Type B pancreatic cell (in vitro differentiated cells): ENCODE results near the gene RALGAPB. TPM values are rescaled to one million over a fixed set of nuclear protein-coding genes. Genes with fewer than 3 reads are reported as not detected.

ENCODE experiments used
- DNase-seq: peaks from one replicate; pipeline ENCODE4 v3.0.0; 2021; ENCODE audit warnings: mixed read lengths; ENCODE audit not compliant: unreplicated experiment; ENCODE audit errors: extremely low spot score
- H3K27ac Mint-ChIP-seq: 2 replicates; pipeline ENCODE4 v1.8.0; 2021; ENCODE audit warnings: mild to moderate bottlenecking, mixed read lengths
- H3K27me3 Mint-ChIP-seq: 2 replicates; pipeline ENCODE4 v1.8.0; 2021; ENCODE audit warnings: mixed read lengths
- H3K36me3 Mint-ChIP-seq: 2 replicates; pipeline ENCODE4 v1.8.0; 2021; ENCODE audit warnings: mixed read lengths
- H3K4me1 Mint-ChIP-seq: one replicate; pipeline ENCODE4 v1.8.0; 2021; ENCODE audit warnings: mixed read lengths; ENCODE audit not compliant: unreplicated experiment
- H3K4me3 Mint-ChIP-seq: 2 replicates; pipeline ENCODE4 v1.8.0; 2021; ENCODE audit warnings: mild to moderate bottlenecking, mixed read lengths
- H3K9me3 Mint-ChIP-seq: 2 replicates; pipeline ENCODE4 v1.8.0; 2021; ENCODE audit warnings: mixed read lengths
- total RNA-seq: library from RNA; stranded (reverse); gene quantifications from 2 replicates; pipeline ENCODE4 v1.2.1, GENCODE V29; 2021; ENCODE audit warnings: low replicate concordance
- TF ChIP-seq, protein P1 (sequence below): fragments of 200-600 bp; sonication (generic); conservative IDR thresholded peaks from 2 replicates; pipeline ENCODE4 v1.5.0; 2021; ENCODE audit warnings: antibody characterized with exemption, mild to moderate bottlenecking

Gene RALGAPB
- total RNA-seq, 1 donor from 2014 or later = 38.2 TPM

DNA sequence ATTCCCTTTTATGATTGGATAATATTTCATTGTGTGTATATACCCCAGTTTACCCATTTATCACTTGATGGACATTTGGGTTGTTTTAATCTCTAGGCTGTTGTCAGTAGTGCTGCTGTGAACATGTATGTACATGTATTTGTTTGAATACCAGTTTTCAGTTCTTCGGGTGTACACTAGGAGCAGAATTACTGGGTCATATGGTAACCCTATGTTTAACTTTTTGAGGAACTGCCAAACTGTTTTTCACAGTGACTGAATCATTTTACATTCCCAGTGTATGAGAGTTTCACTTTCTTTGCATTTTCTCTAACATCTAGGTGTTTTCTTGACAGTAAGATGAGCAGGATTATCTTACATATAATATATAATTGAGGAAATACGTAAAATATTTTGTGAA, 63.7 kb downstream of the RALGAPB start:
- H3K9me3 Mint-ChIP-seq = no peaks in the 10 kb centered on the region
- H3K36me3 Mint-ChIP-seq = peaks cover 42% of the 10 kb centered on the region
- no peaks in the 10 kb centered on the region for H3K27me3 Mint-ChIP-seq
- TF ChIP-seq, protein P1, sequence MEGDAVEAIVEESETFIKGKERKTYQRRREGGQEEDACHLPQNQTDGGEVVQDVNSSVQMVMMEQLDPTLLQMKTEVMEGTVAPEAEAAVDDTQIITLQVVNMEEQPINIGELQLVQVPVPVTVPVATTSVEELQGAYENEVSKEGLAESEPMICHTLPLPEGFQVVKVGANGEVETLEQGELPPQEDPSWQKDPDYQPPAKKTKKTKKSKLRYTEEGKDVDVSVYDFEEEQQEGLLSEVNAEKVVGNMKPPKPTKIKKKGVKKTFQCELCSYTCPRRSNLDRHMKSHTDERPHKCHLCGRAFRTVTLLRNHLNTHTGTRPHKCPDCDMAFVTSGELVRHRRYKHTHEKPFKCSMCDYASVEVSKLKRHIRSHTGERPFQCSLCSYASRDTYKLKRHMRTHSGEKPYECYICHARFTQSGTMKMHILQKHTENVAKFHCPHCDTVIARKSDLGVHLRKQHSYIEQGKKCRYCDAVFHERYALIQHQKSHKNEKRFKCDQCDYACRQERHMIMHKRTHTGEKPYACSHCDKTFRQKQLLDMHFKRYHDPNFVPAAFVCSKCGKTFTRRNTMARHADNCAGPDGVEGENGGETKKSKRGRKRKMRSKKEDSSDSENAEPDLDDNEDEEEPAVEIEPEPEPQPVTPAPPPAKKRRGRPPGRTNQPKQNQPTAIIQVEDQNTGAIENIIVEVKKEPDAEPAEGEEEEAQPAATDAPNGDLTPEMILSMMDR = no peak
- DNase-seq = no peak
- no peaks in the 10 kb centered on the region for H3K4me1 Mint-ChIP-seq
- no peak overlapping the region for H3K4me3 Mint-ChIP-seq
- H3K27ac Mint-ChIP-seq = peak overlapping the region; percentile 17

DNA sequence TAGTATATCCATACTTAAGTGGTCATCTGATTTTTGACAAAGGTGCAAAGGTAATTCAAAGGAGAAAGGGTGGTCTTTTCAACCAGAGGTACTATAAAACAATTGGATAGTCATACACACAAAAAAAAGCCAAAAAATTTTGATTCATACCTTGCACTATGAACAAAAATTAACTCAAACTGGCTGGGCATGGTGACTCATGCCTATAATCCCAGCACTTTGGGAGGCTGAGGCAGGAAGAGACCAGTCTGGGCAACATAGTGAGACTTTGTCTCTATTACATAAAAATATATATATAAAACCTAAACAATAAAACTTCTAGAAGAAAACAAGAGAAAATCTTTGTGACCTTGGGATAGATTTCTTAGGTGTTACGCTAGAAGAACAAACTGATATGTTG, 64.5 kb downstream of the RALGAPB start:
- Mint-ChIP-seq H3K36me3 (peaks cover 48% of the 10 kb centered on the region), H3K4me1 (no peaks in the 10 kb centered on the region), H3K27ac (no peak overlapping the region), H3K4me3 (no peak overlapping the region), H3K27me3 (no peaks in the 10 kb centered on the region), H3K9me3 (no peaks in the 10 kb centered on the region)
- no peak for DNase-seq
- TF ChIP-seq, protein P1 = no peak

DNA sequence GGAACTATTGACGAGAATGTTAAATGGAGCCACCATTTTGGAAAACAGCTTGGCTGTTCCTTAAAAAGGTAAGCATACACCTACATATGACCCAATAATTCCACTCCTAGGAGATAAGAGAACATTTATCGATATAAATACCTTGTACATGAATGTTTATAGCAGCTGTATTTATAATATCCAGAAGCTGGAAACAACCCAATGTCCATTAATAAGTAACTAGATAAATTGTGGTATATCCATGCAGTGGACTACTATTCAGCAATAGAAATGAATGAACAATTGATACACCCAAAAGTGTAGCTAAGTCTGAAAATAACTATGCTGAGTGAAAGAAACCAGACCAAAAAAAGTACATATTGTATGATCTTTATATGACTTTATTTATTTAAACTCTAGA, 66.1 kb downstream of the RALGAPB start:
- no peak overlapping the region for H3K4me3 Mint-ChIP-seq
- peaks cover 49% of the 10 kb centered on the region for H3K36me3 Mint-ChIP-seq
- no peak for DNase-seq
- H3K27ac Mint-ChIP-seq = no peak overlapping the region
- no peaks in the 10 kb centered on the region for H3K27me3 Mint-ChIP-seq
- TF ChIP-seq, protein P1 = no peak
- no peaks in the 10 kb centered on the region for H3K4me1 Mint-ChIP-seq
- H3K9me3 Mint-ChIP-seq = no peaks in the 10 kb centered on the region

DNA sequence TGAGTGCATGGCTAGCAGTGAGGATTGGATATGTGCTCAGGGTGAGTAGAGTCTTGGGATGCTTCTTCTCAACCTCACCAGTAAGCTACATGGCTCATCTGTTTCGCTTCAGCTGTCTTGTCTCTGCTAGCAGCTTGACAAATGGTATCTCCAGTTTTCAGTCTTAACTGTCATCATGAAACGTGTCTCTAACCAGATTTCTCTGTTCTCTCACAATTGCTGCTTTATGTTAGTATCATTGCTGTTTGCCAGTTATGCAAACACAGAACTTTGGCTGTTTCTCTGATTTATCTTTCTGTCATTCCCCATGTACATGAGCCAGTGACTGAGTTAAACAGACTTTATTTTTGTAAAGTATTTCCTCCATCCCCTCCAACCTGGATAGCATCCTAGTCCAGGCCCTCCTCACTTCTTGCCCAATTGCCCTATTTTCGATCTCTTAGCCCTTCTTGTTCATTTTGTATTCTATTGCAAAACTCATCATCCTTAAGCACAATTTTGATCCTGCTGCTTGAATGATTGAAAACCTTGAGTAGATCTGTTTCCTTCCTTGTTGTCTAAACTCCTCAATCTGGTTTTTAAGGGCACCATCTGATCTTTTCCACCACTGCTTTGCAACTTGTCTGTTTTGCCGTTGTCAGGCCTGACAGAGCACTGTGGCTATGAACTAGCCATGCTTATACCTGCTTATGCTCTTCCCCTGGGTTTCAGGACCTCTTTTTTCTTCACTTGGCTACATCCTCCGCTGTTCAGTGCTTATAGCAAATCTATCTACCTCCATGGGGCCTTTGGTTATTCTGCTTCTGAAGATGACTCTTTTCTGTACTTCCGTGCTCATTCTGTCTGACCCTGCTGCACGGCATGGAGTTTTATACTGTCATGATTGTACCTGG, 70.6 kb downstream of the RALGAPB start:
- TF ChIP-seq, protein P1 = no peak
- H3K4me3 Mint-ChIP-seq = no peak overlapping the region
- peaks cover 33% of the 10 kb centered on the region for H3K36me3 Mint-ChIP-seq
- no peak overlapping the region for H3K27ac Mint-ChIP-seq
- H3K27me3 Mint-ChIP-seq = no peaks in the 10 kb centered on the region
- no peaks in the 10 kb centered on the region for H3K9me3 Mint-ChIP-seq
- no peaks in the 10 kb centered on the region for H3K4me1 Mint-ChIP-seq
- no peak for DNase-seq

DNA sequence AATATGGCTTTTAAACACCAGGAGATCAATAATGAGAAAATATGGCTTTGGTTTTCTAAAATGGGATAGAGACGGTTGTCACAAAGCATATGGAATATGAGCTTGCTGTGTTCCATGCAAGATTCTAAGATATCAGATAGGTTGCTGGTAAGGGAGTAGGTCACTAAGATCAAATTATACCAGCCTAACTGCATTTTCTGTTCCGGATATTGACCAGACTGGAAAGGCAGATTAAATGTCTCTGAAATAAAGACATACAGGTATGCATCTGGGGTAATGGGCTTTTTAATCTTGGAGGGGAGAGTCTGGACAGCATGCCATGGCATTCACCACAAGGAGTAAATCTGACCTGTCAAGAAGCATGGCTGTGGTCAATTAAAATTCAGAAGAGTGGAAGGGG, 73.1 kb downstream of the RALGAPB start:
- Mint-ChIP-seq H3K36me3 (peaks cover 31% of the 10 kb centered on the region), H3K4me1 (no peaks in the 10 kb centered on the region), H3K4me3 (no peak overlapping the region), H3K9me3 (no peaks in the 10 kb centered on the region), H3K27ac (no peak overlapping the region), H3K27me3 (no peaks in the 10 kb centered on the region)
- TF ChIP-seq, protein P1 = no peak
- DNase-seq = no peak
